NCI-H146 treated with DMSO at 0.1 percent for 48 hours (cell line): Measurements from ENCODE around the gene IL22.

Experiments used
- DNase-seq: peaks from one replicate; lab custom pipeline; 2025; ENCODE audit not compliant: unreplicated experiment; lab: John Stamatoyannopoulos, UW

IL22 gene

DNA sequence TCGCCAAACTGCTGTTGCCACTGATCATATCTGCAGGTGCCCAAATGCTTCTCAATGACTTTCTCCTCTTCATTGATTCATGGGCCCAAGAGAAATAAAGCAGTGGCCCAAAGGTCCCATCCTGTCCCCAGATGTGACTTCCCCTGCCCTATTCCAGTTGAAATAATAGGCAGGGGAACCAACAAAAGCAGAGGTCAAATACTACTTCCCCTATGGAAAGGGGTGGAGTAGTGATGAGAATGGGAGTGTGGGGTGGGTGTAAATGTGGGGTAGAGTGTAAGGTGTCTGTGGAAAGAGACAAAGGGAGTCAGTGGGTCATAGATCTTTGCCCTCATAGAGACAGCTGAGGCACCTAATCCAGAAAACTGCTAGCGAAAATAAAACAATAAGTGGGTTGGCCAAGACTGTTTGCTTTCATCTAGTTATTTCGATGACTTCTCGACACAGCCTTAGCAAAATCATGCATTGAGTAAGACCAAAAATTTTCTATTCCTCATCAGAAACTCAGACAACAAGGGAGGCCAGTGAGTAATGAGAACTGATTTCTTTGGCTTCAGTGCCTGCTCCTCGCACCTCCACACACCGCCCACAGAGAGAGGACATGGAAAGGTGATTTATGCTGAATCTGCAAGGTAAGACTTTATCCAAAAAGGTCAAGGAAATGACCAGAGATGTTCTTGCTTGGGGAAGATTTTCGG, 10.9 kb upstream of the IL22 start:
- DNase-seq, result no peak

- DNase-seq, result no peak
Observed at GRCh38 chr12:68263366-68263765, 10.0 kb upstream of the IL22 start.

DNA sequence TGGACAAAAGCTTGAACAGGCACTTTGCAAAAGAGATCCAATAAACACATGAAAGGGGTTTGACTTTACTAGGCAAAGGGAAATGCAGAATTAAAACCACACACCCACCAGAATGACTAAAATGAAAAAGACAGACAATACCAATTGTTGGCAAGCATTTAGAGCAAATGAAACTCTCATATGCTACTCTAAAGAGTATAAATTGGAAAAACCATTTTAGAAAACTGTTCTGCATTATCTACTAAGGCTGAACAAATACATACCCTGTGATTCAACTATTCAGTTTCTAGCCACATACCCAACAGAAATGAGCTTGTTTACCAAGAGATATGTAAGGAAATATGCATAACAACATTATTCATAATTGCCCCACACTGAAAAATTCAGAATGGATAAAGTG, 8.5 kb upstream of the IL22 start:
- no peak for DNase-seq

GRCh38 chr12:68260153-68260552, 6.7 kb upstream of the IL22 start:
- no peak for DNase-seq

GRCh38 chr12:68259318-68259940, 6.0 kb upstream of the IL22 start:
- no peak for DNase-seq

DNA sequence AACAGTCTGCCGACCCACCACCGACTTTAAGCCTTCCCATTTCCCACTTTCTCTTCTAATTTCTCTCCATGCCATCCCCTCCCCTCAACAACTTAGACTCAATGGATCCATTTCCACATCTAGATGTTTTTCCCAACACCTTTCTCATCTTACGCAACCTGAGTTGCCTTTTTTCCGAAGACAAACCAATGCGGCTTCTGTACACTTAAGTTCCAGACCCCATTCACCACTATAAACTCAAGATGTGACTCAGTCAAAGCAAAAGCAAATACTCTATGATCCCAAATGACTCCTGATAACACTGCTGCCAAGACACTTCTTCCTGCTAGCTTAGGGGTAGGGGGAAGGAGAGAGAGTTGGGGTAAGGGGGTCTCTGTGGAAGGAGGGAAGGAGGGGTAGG, 1.3 kb downstream of the IL22 start:
- no peak for DNase-seq

- DNase-seq, result no peak
Observed at GRCh38 chr12:68250454-68250853, 3.0 kb downstream of the IL22 start.

DNA sequence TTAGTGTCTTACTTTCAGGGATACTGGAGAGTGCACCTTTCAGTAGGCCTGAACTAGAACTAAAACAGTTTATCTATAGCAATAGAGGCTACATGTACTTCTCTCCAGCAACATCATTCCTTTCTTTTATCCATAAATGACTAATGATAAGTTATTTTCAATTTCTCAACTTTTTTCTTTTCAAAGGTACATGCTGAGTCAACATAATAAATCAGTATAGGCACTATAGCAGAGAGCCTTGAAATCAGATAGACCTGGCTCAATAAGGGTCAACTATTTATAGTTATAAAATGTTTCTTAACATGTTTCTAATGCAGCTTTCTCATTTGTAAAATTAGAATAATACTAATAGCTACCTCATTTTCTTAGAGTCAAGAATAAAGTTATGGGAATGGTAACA, 5.6 kb downstream of the IL22 start:
- no peak for DNase-seq

- no peak for DNase-seq
Observed at GRCh38 chr12:68246350-68246749, 7.1 kb downstream of the IL22 start.

GRCh38 chr12:68245180-68246021, 8.0 kb downstream of the IL22 start:
- no peak for DNase-seq

DNA sequence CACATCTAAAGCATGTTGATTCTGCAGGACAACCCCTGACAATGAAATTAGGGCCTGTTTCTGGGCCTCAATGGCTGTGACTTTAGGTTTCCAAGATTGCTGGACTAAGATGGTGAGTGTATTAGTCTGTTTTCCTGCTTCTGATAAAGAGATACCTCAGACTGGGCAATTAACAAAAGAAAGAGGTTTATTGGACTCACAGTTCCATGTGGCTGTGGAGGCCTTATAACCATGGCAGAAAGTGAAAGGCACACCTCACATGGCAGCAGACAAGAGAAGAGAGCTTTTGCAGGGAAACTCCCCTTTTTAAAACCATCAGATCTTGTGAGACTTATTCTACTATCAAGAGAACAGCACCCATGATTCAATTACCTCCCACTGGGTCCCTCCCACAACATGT, 10.6 kb downstream of the IL22 start:
- DNase-seq, result no peak

GRCh38 chr12:68240975-68241374, 12.4 kb downstream of the IL22 start:
- no peak for DNase-seq

- DNase-seq, result no peak
Observed at GRCh38 chr12:68240079-68240478, 13.3 kb downstream of the IL22 start.

DNA sequence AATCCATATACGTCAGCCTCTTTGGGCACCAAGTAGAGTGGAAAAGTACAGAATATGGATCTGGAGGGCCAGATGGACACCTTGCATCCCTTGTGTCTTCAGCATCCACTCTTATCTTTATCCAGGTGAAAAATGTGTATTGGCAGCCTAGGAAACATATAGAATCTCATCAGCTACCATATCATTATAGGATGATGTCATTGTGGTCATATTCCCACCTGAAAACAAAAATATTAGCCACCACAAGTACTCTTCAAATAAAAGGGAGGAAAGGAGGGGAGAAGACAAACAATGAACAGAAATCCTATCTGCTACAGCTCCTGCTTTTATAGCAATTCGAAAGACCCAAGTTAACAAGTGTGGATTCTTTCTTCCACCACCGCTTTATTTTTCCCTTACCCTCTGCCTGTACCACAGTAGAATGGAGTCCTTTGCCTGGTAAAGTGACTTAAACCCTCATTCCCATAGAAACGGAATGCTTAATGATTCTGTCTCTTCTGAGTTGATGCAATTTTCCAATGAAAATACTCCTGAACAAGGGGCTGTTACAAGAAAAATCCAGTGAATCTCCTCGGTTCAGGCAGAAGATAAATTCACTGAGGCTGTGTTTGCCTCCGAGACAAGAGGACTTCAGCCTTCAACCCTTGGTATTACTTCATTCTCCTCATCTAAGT, 14.0 kb downstream of the IL22 start:
- DNase-seq, result no peak

DNA sequence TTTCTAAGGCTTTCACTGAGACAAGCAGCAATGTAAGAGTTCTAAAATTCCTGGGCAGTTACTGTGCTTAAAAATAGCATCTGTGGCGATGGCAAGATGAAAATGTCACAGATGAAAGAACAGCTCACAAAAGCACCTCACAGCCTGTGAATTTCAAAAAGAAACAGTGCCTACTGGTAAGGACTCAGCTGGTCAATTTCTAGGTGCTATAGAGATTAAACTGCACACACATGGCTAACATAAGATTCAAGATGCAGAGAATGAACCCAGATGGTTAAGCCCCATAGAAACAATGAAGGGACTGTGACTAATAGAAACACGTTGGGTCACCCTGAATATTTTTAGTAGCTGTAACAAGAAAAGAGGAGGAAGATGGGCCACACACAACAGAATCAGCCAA, 15.8 kb downstream of the IL22 start:
- DNase-seq, result no peak

- no peak for DNase-seq
Observed at GRCh38 chr12:68237078-68237477, 16.3 kb downstream of the IL22 start.

DNA sequence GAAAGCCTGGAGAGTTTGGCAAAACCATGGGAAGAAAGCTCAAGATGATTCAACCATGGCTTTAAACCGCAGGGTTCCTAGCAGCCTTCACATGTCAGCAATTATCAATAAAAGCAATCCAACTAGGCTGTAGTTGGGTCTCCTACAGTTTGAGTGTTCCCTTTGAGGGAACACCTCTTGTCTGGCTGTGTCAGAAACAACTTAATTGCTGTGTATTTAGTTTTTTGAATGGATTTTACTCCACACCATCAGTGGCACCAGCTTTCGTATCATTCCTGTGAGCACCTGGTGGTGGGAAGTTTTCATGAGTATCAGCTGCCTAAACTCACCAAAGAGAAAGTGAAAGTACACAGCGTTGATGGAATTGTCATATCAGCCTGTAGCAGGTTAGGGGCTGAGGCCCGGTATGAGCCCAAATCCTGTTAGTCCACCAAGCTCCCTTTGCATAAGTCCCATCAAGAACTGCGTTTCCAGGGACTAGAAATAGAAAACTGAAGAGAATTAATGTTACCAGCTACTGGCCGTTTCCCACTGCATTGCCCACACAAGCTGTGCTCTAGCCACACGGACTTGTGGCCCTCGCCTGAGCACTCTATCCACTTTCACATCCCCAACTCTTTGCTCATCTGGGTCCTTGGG, 16.9 kb downstream of the IL22 start:
- no peak for DNase-seq

GRCh38 chr12:68235576-68235975, 17.8 kb downstream of the IL22 start:
- DNase-seq, result no peak

DNA sequence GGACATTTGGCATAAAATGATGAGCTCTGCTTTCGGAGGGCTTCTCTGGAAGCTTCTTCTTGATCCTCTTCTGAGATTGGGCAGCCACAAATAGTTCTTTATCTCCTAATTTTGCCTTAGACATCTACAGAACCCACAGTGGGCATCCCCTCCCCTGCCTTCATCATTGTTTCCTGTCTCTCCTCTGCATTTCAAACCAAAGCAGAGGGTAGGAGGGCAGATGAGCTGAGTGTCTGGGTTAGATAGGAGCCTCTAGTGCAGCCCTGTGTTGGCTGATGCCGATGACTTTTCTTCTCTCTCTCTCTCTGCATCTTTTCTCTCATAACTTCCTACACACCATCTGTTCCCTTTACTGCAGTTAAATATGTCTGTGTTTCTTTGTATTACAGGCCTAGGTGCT, 19.3 kb downstream of the IL22 start:
- DNase-seq, result no peak

- DNase-seq, result no peak
Observed at GRCh38 chr12:68233498-68233897, 19.9 kb downstream of the IL22 start.

DNA sequence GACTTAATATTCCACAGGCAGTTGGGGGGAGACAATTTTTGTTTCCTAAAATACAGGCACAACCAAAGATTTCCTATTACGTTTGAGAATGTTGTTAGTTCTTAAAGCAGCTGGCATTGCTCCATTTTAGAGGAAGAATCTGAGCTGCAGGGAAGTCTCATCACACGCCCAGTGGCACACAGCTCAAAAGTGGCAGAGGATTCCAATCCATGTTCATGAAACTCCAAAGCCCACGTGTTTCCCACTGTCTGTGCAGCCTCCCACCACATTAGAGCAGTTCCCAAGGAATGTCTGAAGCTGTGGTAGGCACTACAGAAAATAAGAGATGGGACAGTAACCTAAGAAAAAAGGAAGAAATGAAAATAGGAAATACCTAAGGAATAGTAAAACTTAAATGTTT, 21.7 kb downstream of the IL22 start:
- no peak for DNase-seq
